ENCODE measurements around the gene CXCL5.

CXCL5 gene

DNA sequence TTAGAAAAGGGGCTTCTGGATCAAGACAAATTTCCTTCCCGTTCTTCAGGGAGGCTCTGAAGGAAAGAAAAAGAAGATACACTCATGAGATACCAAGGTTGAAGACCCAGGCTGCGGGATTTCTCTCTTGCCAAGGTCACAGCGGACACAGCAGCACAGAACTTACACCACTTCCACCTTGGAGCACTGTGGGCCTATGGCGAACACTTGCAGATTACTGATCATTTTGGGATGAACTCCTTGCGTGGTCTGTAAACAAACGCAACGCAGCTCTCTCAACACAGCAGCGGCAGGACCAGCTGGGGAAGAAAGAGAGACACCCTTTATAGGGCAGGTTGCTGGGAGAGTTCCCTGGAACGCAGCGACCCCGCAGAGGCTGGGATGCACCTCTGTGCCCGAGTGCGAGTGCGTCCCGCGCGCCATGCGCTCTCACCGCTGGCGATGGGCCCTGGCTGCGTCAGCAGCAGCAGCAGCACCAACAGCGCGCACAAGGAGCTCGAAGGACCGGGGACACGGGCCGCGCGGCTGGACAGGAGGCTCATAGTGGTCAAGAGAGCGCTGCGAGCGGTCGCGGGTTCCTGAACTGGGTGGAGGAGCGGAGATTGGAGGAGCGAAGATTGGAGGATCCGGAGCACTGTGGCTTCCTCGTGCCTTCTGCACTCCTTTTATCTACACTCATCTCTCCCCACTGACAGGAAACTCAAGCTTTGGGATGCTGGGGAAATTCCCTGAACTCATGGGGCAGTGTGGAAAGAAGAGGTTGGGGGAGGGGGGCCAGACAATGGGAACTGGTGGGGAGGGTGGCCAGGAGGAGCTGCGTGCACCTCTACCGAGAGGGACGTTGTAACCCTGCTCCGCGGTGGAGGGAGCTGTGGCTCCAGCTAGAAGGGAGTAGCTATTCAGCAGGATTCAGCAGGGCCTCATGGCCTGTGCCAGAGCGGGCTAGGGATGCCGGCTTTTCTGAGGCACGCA, at the start of gene CXCL5:
TSS of gene CXCL5 (minus strand) at position 638 of the 972 bp plus-strand sequence. CDS start at position 542, 96 bp downstream.
- peak; percentile 86 for DNase-seq (ENCODE audit: low spot score)

- DNase-seq (ENCODE audit: low spot score) = no peak
These were observed 48.7 kb upstream of the CXCL5 start for GRCh38 chr4:74047152-74047551.

DNA sequence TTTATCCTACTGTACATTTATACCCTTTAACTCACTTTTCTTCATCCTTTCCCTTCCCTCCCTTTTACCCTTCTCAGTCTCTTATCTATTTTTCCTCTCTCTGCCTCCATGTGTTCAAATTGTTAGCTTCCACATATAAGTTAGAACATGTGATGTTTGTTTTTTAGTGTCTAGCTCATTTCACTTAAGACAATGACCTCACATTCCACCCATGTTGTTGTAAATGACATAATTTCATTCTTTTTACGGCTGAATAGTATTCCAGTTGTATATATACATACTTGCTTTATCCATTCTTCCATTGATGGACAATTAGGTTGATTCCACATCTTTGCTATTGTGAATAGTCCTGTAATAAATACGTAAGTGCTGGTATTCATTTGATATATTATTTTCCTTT, 47.3 kb upstream of the CXCL5 start:
- no peak for DNase-seq (ENCODE audit: low spot score)

GRCh38 chr4:74045247-74045646, 46.8 kb upstream of the CXCL5 start:
- DNase-seq (ENCODE audit: low spot score) = no peak

- peak; percentile 66 for DNase-seq (ENCODE audit: low spot score)
These were observed 46.2 kb upstream of the CXCL5 start for GRCh38 chr4:74044677-74045076.

GRCh38 chr4:74042681-74043080, 44.2 kb upstream of the CXCL5 start:
- peak; percentile 48 for DNase-seq (ENCODE audit: low spot score)

- DNase-seq (ENCODE audit: low spot score) = no peak
These were observed 42.9 kb upstream of the CXCL5 start for GRCh38 chr4:74041418-74041817.

DNA sequence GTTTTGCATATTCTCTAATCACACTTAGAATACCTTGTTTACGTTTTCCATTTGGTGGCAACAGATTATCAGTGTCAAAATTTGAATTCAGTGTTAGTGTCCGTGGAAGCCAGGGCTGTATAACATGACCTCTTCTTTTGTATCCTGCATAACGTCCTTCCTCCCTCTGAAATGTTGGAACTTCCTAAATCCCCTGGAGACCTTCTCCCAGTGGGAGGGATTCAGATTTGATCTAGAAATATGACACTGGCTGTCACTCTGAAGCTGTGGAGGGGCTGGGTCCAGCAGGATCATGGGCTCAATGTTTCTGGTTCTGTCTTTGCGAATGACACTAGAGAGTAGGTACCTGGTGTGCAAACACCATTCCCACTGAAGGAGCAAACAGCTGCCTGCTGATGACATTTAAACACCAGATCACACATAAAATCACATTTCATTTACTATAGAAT, 40.9 kb upstream of the CXCL5 start:
- DNase-seq (ENCODE audit: low spot score) = no peak

- DNase-seq (ENCODE audit: low spot score) = peak; percentile 85
These were observed 40.2 kb upstream of the CXCL5 start, which contains the start of gene CXCL3 for GRCh38 chr4:74038425-74039314. Gene CXCL3, minus strand, starts transcription at chr4:74038689. Its CDS starts 78 bp downstream, at chr4:74038611.

GRCh38 chr4:74038086-74038424, 39.6 kb upstream of the CXCL5 start:
- DNase-seq (ENCODE audit: low spot score) = peak; percentile 19

DNA sequence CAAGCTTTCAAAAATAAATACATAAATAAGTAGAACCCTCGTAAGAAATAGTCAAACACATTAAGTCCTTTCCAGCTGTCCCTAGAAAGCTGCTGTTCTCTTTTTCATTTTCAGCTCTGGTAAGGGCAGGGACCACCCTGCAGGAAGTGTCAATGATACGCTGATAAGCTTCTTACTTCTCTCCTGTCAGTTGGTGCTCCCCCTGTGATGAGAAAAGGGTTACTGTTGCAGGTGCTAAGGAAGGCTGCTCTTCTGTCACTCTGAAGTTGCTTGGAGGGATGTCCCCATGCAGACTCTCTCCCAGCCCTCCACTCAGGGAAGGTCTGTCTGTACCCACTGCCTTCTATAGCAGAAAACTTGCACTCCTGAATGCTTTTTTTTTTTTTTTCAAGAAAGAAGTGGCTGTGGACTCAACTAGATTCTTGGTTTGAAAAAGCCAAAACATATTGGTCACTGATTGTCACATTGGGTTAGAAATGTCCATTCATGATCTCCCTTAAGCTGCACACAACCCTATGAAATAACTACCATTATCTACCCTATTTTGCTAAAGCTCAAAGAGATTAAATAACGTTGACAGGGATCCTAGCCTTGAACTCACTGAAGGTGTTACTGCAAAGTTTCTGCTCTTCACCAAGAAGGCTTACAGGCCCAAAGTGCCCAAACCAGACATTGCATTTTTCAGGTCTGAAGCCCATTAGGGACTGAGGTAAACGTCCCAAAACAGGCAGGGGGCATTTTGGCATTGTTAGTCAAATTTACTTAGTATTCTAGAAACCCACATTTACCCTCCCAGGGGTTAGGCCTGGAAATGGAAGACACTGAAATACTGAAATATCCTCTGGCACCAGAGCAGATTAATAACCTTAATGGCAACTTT, 38.8 kb upstream of the CXCL5 start:
- DNase-seq (ENCODE audit: low spot score) = no peak

- peak; percentile 48 for DNase-seq (ENCODE audit: low spot score)
These were observed 35.3 kb upstream of the CXCL5 start for GRCh38 chr4:74033739-74034138.

GRCh38 chr4:74032064-74032463, 33.6 kb upstream of the CXCL5 start:
- peak; percentile 68 for DNase-seq (ENCODE audit: low spot score)

DNA sequence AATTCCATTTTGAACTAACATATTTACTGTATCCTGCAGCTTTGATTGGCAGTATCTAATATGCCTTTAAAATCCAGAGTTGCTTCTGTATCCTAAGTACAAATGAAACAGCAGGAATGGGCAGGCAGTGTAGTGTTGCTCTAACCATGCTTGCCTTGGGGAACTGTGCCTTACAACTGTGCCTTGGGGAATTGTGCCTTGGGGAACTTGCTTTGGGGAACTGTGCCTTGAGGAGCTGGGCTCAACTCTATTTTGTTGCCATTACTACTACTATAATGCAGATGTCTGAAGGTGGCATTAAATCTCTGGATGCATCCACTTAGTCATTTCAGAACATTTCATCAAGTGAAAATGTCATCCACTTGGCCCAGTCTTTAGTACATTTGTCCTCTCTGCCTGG, 33.1 kb upstream of the CXCL5 start:
- DNase-seq (ENCODE audit: low spot score) = no peak

DNA sequence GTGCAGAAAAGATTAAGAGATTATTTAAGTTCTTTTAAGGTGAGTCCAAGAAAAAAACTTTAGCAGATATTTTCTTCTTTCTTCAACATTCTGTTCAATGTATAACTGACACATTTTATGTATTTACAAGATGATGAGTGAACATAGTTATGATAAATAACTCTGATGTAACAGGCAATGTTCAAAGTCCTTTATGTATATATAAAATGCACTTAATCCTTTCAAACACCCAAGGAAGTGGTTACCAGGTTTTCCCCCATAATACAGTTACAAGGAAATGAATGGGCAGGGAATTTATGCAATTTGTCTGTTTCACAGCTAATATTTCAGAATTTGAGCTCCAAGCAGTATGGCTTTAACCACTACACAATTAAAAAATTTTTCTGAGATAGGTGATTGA, 31.8 kb upstream of the CXCL5 start:
- DNase-seq (ENCODE audit: low spot score) = no peak

- DNase-seq (ENCODE audit: low spot score) = no peak
These were observed 30.0 kb upstream of the CXCL5 start for GRCh38 chr4:74028504-74028903.

DNA sequence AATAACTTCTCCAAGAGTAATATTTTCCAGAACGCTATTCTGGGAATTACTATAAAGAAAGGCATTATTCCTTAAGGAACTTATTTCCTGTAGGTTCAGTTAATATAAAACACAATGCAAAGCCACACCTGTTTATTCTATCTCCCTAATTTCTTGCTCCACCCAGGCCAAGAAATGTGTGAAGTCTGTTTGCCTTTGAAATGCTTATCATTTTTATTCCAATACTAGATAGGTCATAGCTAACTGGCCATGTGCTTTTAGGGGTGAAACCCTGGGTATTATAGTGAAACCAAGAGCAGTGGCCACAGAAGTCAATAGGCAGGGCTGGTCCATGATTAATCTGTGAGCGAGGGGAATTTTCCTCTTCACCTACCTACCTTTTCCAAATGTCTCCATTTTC, 25.2 kb upstream of the CXCL5 start:
- peak; percentile 58 for DNase-seq (ENCODE audit: low spot score)

GRCh38 chr4:74021601-74022000, 23.1 kb upstream of the CXCL5 start:
- DNase-seq (ENCODE audit: low spot score) = peak; percentile 58

DNA sequence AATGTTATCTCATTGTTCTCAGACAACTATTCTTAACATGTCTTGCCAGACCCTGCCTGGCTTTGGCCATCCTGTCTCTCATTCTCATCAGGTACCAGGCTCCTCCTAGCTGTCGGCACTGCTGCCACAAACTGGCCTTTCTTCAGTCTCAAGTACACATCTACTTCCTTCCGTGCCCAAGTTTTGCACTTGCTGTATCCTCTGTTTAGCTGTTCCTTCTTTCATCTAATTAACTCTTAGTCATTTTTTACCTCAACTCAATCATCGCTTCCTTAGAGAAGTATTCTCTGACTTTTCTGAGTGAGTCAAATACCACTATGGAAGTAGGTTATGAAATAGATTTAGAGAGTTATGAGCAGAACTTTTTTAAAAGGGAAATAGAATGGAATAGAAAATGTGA, 20.3 kb upstream of the CXCL5 start:
- DNase-seq (ENCODE audit: low spot score) = no peak

DNA sequence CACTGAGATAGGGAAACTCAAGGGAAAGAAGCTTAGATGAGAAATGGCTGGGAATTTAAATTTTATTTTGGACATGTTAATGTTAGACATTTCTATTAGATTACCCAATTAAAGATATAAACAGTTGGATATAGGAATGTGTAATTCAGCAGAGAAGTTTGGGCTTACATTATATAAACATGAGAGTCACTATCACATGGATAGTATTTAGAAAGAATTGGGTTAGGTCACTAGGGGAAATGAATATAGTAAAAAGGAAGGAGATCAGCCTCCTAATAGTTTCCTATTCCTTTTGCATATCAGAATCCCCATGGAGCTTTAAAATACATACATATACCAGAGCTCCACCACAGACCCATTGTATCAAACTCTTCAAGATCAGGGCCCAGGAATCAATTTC, 19.6 kb upstream of the CXCL5 start:
- no peak for DNase-seq (ENCODE audit: low spot score)

GRCh38 chr4:74016068-74016467, 17.6 kb upstream of the CXCL5 start:
- DNase-seq (ENCODE audit: low spot score) = peak; percentile 57
